Adrenal gland (tissue), 5 donors: ENCODE data around the gene CLEC3B.

ENCODE experiments used
- POLR2A ChIP-seq, 2 donors: fragments of 450-650 bp; IDR thresholded peaks; one replicate each; pipeline ENCODE4 v1.6.1; 2017; ENCODE audit warnings: antibody characterized with exemption in 2 of 2, mild to moderate bottlenecking in 2 of 2, moderate library complexity in 1 of 2
- TF ChIP-seq, protein P1 (sequence below), 6 experiments: fragments of 450-650 bp in 4 of 6; fragments of 200-600 bp in 2 of 6; sonication (generic) in 1 of 6; IDR thresholded peaks; 1 replicate in 5 of 6; 2 replicates in 1 of 6; pipeline versions ENCODE4 v1.5.1 to v1.8.0; 2016 to 2021; ENCODE audit warnings: antibody characterized with exemption in 6 of 6, mild to moderate bottlenecking in 2 of 6, moderate library complexity in 1 of 6
- donor health status: DM: no; HTN: no; CAD: no.

DNA sequence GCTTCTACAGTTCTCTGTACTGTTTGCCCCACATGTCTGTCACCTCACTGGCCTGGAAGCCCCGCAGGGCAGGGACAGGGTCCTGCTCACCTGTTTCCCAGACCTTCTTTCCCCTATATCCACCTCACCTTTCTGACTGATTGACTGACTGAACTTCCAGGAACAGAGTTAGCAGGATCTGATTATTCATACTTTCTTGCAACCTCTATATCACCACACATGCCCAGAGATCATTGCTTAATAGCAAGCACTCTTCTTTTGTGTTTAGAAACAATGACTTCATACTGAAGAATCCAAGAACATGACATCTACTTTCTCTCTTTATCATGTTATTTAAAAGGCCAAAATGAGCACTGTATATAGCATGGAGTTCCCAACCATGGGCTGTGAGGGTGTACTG, 18.0 kb upstream of the CLEC3B start:
- TF ChIP-seq, protein P1, sequence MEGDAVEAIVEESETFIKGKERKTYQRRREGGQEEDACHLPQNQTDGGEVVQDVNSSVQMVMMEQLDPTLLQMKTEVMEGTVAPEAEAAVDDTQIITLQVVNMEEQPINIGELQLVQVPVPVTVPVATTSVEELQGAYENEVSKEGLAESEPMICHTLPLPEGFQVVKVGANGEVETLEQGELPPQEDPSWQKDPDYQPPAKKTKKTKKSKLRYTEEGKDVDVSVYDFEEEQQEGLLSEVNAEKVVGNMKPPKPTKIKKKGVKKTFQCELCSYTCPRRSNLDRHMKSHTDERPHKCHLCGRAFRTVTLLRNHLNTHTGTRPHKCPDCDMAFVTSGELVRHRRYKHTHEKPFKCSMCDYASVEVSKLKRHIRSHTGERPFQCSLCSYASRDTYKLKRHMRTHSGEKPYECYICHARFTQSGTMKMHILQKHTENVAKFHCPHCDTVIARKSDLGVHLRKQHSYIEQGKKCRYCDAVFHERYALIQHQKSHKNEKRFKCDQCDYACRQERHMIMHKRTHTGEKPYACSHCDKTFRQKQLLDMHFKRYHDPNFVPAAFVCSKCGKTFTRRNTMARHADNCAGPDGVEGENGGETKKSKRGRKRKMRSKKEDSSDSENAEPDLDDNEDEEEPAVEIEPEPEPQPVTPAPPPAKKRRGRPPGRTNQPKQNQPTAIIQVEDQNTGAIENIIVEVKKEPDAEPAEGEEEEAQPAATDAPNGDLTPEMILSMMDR (IDR thresholded peaks at IDR 0.05), result no peak
- TF ChIP-seq POLR2A (IDR thresholded peaks at IDR 0.05), result no peak
